SK-N-SH treated with all-trans-retinoic acid at 6 μM for 48 hours (cell line): Measurements from ENCODE around the gene SLC22A2.

ENCODE experiments used
- ESRRG ChIP-seq: fragments of 250-450 bp; sonication (Bioruptor Pico); IDR thresholded peaks from 2 replicates; pipeline ENCODE4 v1.6.1; 2021; ENCODE audit warnings: mild to moderate bottlenecking
- OSR1 ChIP-seq: fragments of 250-450 bp; sonication (Bioruptor Pico); IDR thresholded peaks from 2 replicates; pipeline ENCODE4 v1.8.0; 2022; ENCODE audit warnings: moderate library complexity, mild to moderate bottlenecking, inconsistent platforms
- SNAI2 ChIP-seq: fragments of 250-450 bp; sonication (Bioruptor Pico); IDR thresholded peaks from 2 replicates; pipeline ENCODE4 v1.5.0; 2020; ENCODE audit warnings: mild to moderate bottlenecking, moderate library complexity
- ZFP30 ChIP-seq: fragments of 450-650 bp; formaldehyde crosslinking; IDR thresholded peaks from 2 replicates; pipeline ENCODE4 v1.5.0; 2022; ENCODE audit warnings: mild to moderate bottlenecking, moderate library complexity
- ZNF8 ChIP-seq: fragments of 450-650 bp; formaldehyde crosslinking; IDR thresholded peaks from 2 replicates; pipeline ENCODE4 v1.5.0; 2020; ENCODE audit warnings: mild to moderate bottlenecking, moderate library complexity
- TF ChIP-seq, protein P1 (sequence below): fragments of 250-450 bp; sonication (Bioruptor Pico); IDR thresholded peaks from 2 replicates; pipeline ENCODE4 v1.8.0; 2020; ENCODE audit warnings: mild to moderate bottlenecking, moderate library complexity, borderline replicate concordance

DNA sequence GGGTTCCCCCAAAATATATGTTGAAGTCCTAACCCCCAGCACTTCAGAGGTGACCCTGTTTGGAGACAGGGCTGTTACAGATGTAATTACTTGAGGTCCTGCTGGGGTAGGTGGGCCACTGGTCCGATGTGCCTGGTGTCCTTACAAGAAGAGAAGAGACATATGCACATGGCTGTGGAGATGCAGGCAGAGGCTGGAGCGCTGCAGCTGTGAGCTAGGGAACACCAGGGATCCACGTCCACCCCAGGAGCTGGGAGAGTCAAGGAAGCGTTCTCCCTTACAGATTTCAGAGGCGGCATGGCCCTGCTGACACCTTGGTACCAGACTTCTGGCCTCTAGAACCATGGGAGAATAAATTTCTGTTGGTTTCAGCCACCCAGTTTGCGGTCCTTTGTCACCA is 11.7 kb upstream of the SLC22A2 start:
- TF ChIP-seq OSR1 (no peak), SNAI2 (CRISPR knock-in tag) (no peak), ZFP30 (no peak), ZNF8 (no peak), ESRRG (no peak)
- TF ChIP-seq, protein P1, sequence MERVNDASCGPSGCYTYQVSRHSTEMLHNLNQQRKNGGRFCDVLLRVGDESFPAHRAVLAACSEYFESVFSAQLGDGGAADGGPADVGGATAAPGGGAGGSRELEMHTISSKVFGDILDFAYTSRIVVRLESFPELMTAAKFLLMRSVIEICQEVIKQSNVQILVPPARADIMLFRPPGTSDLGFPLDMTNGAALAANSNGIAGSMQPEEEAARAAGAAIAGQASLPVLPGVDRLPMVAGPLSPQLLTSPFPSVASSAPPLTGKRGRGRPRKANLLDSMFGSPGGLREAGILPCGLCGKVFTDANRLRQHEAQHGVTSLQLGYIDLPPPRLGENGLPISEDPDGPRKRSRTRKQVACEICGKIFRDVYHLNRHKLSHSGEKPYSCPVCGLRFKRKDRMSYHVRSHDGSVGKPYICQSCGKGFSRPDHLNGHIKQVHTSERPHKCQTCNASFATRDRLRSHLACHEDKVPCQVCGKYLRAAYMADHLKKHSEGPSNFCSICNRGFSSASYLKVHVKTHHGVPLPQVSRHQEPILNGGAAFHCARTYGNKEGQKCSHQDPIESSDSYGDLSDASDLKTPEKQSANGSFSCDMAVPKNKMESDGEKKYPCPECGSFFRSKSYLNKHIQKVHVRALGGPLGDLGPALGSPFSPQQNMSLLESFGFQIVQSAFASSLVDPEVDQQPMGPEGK: no peak
